ENCODE data around the gene ASXL1. TPM values are rescaled to one million over a fixed set of nuclear protein-coding genes. Genes with fewer than 3 reads are reported as not detected.

The ASXL1 gene
- polyA plus RNA-seq, 12 donors, result 30.9 to 63.5 (median 37.7) TPM; not detected in 1

DNA sequence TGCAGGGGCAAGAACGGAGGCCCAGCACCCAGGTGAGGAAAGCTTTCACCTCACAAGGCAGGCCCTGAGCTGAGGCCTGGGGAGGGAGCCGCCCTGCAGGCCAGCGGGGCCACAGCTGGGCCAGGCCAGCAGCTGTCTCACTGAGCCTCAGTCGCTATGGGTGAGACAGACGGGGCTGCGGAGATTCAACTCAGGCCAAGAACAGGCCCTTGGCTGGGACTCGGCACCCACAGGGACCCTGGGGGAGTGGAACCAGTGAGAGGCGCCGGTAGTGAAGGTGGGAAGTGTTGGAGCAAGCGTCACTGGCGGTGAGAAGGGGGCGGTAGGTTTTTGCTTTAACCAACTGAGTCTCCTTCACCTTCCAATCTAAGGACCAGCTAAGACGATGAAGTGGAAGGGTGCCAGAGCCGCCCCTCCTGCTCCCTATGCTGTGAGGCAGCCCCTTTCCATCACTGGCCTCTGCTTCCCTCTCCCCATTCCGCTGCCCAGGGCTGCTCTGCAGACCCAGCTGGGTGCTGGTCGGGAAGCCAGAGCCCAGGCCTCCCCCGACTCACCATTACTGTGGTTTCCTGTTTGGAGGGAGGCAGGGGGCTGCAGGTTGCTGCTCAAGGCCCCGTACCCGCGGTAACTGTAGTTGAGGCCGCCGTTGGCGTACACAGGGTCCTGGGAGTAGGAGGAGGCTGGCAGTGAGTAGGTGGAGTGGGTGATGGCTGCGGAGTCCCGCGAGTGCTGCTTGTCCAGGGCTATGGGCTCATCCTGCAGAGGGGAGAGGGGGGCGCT lies 93.7 kb downstream of the ASXL1 start:
- no peak for DNase-seq

GRCh38 chr20:32452776-32453466 lies 94.8 kb downstream of the ASXL1 start:
- DNase-seq, result no peak

DNA sequence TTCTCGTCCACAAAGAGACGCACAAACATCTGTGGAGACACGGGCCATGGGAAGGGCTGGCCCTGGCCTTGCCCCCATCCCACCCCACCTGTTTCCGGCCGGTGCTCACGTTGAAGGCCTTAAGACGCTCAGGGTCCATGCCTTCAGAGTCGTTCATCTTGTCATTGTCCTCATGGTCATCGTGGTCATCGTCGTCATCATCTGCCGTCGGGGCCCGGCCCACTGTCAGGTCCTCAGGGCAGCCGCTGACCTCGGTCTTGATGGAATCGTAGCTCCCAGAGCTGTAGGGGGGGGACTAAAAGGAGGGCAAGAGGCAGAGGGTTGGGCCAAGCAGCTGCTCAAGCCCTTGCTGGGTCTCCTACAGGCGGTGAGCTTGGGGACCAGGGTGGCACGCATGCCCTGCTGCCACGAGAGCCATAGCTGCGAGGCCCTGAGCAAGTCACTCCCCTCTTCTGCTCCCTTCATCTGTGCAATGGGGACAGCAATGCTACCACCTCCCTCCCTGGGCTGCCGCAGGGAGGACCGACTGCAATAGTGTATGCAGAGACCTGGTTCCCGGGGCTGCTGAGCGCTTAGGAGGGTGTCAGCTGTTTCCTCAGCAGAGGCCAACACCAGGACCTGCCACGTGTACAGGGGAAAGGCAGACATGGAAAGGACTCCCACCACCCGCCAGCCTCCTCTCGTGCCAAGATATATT lies 95.5 kb downstream of the ASXL1 start:
- no peak for DNase-seq

- DNase-seq, result no peak
Measured at GRCh38 chr20:32454164-32455145, 96.3 kb downstream of the ASXL1 start.

GRCh38 chr20:32455171-32455900 lies 97.2 kb downstream of the ASXL1 start:
- no peak for DNase-seq

- DNase-seq, result no peak
Measured at GRCh38 chr20:32455901-32456701, 98.0 kb downstream of the ASXL1 start.

GRCh38 chr20:32456869-32457478 lies 98.8 kb downstream of the ASXL1 start:
- no peak for DNase-seq

- no peak for DNase-seq
Measured at GRCh38 chr20:32457479-32457986, 99.4 kb downstream of the ASXL1 start.

DNA sequence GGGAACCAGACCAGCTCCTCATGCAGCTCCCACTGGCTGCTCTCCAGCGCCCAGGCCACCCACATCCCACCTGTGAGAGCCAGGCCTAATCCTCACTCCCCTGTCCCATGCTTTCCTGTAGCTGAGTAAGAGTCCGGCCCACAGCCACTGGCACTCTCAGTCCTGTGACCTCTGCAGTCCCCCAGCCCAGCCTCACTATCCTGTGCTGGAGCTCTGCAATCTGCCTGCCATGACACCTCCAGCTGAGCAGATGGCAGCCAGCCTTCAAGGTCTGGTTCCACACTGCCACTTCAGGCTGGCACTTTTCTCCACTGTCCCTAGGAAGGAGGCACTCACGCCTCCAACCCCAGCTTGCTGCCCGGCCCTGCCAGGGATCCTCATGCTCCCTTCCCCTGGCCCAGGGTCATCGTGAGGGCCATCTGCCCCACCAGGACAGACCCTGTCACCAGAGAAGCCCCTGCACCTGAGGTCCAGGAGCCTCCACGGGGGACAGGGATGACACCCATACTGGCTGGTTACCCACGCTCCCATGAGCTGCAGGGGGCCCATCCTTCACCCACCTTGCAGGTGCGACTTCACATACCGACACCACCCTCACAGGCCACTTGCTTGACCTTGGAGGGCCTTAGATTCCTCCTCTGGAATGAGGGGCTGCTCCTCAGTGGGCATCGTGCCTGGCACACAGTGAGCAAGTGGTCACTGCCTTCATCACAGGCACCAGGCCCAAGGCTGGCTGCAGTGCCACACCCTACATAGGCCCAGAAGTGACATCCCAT lies 100.1 kb downstream of the ASXL1 start:
- no peak for DNase-seq

- no peak for DNase-seq
Measured at GRCh38 chr20:32458837-32459220, 100.7 kb downstream of the ASXL1 start.

DNA sequence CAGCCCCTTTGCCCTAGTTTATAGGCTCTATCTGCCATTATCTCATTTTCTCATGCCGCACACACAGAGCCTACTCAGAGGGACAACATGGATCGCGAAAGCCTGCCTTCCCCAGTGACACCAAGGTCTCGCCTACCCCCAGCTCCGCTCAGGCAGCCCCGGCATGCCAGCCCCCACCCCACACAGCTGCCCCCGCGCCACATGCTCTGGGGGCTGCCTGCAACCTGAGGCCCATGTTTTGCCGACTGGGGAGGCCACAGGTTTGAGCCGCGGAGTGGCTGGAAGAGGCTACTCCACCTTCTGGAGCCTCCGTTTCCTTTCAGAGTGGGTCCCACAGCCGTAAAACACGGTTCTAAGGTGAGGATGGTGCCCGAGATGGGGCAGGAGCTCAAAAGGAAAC lies 102.1 kb downstream of the ASXL1 start:
- DNase-seq, result no peak

- DNase-seq, result no peak
Measured at GRCh38 chr20:32460683-32461320, 102.7 kb downstream of the ASXL1 start.

DNA sequence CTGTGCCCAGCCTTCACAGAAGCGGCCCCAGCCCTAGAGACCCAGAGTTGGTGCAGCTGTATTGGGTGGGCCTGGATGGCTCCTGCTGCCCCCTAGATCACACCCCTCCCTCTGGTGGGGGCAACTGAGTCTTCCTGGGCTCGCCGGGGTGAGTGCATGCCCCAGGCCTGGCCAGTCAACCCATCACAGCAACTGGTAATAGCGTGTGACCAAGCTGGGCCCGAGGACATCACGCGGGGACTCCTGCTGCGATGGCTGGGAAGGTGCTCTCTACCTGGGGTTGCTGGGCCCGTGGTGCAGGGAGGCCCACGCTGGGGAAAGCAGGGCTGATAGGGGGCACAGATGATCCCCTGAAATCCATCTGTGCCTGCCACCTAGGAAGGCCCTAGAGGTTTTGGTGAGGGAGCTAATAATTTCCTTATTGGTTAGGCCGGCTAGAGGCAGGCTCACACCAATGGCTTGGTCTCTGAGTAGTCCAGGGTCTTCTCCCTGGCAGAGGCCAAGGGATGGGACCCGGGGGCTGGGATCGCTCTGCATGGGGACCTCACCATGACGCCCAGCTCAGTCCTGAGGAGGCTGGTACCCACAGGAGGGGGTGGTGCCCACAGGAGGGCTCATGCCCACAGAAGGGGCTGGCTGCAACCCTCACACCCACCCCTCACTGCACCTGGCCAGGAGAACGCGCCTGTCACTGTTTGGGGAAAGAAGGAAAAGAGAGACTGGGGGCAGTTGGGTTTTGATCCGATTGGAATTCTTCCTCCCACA lies 103.9 kb downstream of the ASXL1 start:
- DNase-seq, result no peak

DNA sequence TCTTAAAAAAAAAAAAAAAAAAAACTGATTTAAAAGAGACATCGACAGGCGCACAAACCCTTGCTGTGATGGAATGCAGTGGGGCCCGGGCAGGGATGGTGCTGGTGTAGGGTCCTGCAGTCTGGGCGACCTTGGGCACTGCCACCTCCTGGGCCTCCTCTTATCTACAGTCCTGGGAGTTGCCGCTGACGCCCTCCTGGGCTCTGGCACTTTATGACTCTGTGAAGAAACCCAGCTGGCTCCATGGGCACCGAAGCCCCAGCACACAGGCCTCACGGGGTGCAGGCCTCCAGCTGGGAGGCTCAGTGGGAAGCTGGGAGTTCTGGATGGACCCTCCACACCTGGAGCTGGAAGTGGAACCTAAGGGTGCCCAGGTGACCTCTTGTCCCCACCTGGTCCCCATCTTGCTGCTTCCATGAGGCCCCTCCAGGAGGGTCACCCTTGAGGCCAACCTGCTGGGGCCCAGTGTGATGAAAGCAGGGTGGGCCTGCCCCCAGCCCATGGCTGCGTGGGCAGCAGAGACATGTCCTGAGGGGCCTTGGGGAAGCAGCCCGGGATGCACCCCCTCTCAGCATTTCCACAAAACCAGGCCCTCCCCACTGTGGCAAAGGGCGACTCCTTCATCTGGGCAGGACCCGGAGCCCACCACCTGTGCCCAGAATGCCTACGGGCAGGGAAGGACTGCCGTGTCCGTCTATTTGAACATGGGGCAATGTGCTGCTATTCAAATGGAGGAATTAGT lies 104.9 kb downstream of the ASXL1 start:
- DNase-seq, result no peak

DNA sequence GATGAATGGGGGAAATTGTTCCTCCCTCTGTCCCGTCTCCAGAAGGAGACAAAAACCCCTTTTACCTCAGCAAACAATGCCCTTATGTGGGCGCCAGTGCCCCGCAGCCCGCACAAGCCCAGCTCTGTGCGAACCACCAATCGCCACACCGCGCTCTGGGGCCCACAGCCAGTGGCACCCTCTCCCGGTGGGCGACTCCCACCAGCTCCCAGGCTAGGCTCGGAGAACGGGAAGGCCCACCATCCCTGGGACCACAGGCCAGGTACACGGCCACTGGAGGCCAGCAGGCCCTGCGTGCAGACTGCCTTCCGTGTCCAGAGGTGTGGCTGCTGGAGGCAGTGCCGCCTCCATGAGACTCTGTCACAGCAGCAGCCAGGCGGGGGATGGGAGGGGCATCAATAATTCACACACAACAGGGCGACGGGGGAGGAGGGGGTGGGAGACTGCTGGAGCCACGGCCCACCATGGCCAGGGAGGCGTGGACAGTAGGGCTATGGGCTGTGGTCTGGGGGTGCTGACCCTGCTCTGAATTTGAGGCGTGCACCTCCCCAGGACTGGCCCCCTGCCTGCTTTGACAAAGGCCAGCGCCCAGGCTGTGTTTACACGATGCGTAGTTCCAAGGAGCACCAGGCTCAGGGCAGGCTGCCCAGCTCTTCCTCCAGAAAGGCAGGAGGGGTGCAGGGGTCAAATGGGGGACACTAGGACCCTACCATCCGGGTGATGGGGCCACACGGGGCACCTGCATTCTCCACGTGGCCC lies 105.7 kb downstream of the ASXL1 start:
- no peak for DNase-seq

Data from muscle of arm (tissue), 12 donors.